NCI-H2196 treated with DMSO at 0.1 percent for 48 hours (cell line): ENCODE results near the gene PHKA1.
"Not testable (repeated sequence)": the region's sequence is repeated elsewhere in the genome, so short reads cannot be mapped to it uniquely, and the experiment has no call there.

ENCODE experiments used
- DNase-seq: peaks from one replicate; lab custom pipeline; 2025; ENCODE audit not compliant: unreplicated experiment; lab: John Stamatoyannopoulos, UW

Gene PHKA1

DNA sequence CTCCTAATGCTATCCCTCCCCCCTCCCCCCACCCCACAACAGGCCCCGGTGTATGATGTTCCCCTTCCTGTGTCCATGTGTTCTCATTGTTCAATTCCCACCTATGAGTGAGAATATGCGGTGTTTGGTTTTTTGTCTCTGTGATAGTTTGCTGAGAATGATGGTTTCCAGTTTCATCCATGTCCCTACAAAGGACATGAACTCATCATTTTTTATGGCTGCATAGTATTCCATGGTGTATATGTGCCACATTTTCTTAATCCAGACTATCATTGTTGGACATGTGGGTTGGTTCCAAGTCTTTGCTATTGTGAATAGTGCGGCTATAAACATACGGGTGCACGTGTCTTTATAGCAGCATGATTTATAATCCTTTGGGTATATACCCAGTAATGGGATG is 44.6 kb downstream of the PHKA1 start:
- not testable (repeated sequence) for DNase-seq

DNA sequence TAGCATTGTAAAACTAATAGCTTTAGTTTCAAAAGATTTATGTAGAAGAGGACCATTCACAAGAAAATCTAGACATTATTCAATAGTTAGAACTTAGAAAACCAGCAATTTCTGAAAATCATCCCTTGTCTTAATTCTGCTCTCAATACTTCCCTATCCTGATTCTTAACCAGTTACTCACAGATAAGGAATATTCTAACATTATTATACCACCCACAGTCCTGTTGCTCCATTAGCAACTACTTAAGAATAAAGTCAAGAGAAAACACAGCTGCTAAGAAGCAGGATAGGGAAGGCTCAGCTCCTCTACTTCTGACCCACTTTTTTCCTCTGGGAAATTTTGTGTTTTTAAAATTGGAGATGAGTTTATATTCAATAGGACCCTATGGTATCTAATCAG is 47.7 kb downstream of the PHKA1 start:
- DNase-seq = no peak

DNA sequence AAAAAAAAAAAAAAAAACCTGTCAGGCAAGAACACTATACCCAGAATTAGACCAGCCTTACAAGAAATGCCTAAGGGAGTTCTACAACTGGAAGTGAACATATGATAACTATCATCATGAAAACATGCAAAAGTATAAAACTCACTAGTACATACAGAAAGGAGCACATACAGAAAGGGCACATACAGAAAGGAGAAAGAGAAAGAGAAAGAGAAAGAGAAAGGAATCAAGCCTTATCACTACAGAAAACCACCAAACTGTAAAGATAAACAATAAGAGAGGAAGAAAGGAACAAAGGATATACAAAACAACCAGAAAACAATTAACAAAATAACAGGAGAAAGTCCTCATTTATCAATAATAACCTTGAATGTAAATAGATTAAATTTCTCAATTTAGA is 50.4 kb downstream of the PHKA1 start:
- DNase-seq = no peak

DNA sequence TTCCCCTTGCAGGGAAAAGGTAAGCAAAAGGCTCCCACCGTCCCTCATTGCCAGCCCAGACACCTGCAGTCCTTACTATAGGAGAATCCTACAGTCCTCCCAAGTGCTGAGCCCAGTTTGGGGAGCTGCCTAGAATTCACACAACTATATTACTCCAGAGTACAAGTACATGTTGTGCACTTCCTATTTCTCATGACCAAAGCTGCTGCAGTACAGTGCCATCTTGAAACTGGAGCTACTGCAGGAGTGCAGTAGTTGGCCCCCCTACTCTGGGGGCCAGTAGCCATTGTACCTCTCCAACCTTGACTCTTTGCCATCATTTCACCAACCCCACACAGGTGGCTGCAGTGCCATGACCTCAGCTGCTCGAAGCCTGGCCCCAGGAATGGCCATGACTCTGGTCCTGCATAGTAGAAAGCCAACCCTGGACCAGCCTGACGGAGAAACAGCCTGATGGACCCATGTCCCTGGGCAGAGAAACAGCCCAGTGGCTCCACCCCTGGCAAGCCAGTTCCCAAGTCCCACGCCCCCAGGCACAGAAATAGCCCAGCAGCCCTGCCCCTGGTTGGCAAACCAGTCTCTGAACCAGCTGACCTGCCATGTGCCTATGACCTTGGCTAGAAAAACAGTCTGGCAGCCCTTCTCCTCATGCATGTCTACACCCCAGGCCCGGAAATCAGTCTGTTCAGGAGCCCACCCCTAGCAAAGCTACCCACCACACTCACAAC is 51.9 kb downstream of the PHKA1 start:
- no peak for DNase-seq

DNA sequence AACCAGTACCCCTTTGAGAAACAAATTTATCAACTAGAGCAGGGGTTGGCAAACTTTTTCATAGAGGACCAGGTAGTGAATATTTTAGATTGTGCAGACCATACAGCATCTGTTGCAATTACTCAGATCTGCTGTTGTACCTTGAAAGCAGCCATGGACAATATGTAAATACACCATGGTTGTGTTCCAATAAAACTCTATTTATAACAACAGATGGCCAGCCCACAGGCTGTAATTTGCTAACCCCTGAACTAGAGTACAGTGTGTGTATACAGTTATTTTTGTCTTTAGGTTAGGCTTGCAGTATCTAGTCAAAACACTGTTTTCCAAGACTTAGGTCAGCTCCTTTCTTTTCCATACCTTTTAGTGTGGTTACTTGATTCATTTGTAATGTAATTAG is 54.4 kb downstream of the PHKA1 start:
- no peak for DNase-seq

DNA sequence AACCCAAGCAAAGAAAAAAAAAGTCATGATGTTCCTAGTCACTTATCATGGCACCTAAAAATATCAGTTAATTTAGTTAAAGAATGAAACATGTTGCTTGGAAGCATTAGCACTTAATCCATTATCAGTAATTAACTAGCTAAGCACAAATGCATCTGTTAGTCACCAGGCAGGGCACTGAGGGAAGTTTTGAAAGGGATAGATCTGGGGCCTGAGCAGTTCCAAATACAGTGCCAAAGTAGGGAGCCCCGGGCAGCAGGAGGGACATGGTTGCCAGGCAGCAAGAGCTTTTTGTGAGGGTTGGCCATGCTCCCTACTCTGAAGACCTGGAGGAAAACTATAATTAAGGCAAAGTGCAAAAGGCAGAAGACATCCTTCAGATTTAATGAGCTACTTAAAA is 62.0 kb downstream of the PHKA1 start:
- DNase-seq = no peak

DNA sequence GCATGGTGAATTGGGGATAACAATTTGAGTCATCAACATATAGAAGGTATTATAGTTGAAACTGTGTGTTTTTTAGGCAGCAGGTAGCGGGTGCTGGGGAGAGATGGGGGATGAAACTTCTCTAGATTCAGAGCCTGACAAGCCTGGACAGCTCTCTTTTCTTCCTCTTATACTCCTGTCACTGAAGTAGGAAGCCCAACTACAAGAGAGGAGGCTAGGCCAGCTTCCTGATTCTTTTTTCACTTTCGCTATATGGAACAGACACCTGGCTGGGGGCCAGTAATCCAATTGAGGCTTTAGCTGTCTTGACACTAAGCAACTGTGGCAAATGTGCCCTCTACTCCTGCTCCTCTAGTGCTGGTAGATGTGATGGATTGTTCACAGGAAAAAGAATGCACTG is 69.2 kb downstream of the PHKA1 start:
- no peak for DNase-seq

DNA sequence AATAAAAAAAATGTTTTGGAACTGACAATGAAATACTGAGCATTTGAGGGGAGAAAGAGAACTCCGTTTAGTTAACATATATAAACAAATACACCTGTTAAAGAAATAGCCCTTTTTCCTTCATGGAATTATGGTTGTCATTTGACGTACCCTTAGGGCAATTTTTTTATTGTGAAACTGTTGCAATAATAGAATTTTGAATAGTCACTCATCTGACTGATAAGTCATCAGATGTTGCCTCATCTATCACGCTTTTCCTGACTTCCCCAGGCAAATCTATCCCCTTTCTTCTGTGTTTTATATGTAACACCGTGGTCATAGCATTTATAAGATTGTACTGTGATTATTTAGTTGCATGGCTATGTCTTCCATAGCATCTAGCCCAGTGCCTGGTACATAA is 72.5 kb downstream of the PHKA1 start:
- no peak for DNase-seq

DNA sequence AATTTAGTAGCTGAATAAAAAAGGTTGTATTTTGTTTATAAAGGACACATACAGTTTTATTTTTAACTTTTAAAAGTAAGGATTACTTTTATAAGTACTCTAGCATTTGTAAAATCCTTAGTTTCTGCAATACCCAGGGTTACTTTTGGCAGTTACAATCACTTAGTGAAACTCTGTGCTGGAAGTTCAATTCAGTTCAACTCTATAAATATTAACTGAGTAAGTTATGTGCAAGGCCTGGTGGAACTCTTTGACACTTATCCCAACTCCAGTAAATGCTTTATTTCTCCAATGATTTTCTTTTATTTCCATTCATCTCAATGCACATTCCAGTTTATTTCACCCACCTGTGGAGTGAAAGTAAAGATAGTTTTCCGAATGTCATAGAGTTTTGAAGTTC is 78.2 kb downstream of the PHKA1 start:
- no peak for DNase-seq

DNA sequence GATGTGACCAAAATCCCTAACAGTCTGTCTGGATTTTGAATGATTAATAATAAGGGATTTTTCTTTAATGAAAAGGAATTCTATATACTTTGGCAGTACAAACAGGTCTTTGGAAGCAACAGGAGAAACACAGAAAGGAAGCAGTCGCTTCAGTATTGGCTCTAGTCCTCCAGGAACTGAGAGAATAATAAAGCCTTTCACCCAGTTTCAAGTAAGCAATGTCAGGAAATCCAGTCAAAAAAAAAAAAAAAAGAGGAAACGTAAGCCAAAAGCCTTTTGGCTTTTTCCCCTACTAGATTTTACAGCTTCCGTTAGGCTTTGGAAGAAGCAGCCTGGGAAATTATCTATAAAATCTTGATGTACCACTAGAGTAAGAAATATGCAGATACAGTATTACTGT is 79.8 kb downstream of the PHKA1 start:
- DNase-seq = no peak

DNA sequence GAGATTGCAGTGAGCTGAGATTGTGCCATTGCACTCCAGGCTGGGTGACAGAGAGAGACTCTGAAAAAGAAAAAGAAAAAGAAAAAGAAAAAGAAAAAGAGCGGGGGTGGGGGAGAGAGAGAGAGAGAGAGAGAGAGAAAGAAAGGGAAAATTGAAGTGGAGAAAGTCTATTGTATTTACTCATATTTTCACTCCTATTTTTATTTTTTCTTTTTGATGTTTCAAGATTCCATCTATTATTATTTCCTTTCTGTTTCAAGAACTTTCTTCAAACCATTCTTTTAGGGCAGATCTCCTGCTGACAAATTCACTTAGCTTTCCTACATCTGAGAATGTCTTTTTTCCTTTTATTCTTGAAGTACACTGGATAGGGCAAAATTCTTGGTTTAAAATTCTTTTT is 83.9 kb downstream of the PHKA1 start:
- DNase-seq = no peak

DNA sequence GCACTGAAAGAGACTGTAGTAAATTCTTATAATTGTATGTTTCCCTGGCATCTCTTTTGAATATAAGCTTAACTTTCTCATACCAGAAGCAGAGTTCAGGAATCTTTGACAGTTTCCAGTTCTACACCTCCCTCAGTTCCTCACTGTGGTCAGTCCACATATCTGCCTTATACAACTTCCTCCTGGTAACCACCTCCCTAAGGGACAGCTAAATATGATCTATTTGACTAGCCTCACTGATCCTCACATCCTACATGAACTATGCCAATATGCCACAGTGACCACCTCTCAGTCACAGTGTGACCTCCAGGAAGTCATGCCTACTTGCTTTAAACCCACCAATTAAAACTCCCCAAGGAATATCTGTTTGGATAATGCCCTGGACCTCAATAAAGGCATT is 89.9 kb downstream of the PHKA1 start:
- no peak for DNase-seq

DNA sequence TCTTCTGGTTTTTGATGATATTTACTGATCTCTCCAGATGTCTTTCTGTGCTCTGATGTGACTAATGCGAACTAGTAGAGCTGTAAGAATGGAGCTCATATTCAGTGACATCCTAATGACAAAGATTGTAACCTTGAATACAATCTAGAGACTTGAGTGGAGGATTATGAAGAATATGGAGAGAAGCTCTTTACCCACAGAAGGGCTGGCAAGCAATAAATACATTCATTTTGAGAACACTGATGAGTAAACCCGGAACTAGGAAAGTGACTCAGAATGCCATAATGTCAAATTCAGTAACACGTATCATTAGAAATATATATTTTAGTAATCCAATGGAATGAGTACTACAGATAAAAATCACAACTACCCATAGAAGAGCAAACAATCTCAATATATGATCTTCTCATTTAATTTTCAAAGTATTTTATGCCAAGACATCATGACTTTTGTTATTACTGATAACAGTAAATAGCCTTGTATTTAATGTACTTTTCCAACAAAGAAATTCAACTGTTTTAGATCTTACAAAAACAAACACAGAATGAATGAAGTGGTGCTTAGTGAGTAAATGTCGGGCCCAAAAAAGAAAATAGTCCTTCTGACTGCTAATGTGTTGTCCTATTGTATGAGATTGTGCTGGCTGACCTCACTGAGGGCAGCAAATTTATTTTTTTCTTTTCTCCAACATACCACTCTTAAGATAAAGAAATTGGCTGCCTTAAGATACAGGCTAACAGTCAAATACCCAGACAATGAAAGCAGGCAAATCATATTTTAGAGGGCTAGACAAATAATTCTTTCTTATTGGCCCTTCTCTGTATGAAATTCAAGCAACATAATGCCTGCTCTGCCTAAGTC is 92.3 kb downstream of the PHKA1 start:
- DNase-seq = no peak

DNA sequence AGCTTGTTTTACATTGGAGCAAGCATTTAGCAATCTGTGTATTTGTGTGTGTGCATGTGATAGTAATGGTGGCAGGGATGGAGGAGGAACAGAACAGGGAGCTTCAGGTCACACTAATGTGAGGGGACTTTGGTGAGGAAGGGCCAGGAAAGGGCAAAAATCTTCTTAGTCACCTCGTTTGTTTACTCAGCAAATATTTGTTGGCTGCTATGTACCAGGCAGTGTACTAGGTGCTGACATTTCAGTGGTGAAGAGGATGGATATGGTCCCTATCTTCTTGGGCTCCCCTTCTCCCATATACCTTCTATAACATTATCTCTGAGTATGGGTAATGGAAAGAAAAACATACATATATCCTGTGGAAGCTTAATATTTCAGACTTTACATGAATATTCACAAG is 92.9 kb downstream of the PHKA1 start:
- DNase-seq = no peak

DNA sequence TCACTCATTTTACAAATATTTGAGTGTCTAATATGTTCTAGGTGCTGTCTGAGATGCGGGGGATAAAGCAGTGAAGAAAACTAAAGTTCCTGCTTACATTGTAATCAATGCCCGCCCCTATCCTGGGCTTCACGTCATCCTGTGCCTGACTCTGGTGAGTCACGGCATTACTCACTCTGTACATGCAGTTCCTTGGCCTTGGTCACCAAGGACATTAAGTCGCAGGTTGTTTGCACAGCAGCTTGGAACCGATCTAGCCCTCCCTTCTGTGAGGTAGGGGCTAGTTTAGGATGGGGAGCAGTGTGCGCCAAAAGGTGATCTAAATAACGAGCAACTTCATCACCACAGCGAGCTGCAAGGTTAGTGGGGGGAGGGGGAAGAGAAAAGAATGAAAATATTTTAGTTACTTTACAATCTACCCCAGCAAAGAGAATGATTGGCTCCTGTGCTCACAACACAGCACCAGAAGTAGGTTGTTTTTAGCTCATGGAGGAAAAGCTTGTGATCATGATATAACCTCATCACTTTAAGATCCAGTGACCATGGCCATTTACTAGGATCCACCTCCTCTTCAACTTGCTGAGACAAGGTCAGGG is 93.5 kb downstream of the PHKA1 start:
- DNase-seq = no peak

DNA sequence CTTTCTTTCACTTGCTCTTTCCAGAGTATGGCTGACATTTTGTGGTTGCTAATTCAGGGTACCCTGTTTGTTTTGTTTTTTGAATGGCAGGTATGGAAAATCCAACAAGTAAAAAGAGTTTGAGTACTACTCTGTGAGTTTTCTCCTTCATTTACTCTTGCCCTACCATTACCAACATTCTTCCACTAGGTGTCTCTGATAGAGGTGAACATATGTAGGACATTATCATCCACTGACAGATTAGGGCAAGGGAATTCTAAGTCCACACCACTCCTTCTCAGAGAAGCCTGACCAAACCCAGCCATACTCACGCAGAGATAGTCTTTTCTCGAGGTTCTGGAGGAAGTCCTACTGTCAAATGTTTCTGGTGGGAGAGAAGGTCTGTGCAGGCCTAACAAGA is 104.8 kb downstream of the PHKA1 start:
- no peak for DNase-seq

DNA sequence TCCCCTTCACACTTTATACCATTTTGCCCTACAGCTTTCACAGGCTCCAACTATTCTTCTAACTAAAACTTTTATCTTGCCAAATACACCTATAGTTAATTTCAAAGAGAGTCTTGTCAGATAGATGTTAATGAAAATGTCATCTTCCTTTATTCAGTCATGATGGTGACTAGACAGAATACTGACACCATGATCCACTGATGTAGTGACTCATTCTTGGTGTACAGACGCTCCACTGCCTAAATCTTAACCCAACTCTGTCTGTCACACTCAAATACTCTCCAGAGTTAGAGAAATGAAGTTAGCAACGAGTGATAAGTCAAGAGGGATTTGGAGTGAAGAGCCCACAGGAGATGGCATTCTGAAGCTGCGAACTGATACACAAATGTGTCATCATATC is 109.4 kb downstream of the PHKA1 start:
- no peak for DNase-seq

DNA sequence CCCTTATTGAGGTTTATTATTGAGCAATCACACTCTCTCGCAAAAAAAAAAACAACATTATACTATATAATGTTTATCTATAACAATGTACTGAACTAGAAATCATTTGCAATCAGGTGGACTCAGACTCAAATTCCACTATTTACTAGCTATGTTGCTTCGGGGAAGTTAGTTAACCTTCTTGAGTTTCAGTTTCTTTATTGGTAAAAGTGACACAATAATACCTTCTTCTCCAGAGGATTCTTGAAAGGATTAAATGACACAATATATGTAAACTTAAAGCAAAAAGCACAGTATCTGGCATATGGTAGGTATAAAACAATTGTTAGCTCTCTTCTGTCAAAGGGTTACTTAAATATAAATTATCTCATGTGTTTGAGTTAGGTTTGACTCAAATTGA is 110.0 kb downstream of the PHKA1 start:
- no peak for DNase-seq

DNA sequence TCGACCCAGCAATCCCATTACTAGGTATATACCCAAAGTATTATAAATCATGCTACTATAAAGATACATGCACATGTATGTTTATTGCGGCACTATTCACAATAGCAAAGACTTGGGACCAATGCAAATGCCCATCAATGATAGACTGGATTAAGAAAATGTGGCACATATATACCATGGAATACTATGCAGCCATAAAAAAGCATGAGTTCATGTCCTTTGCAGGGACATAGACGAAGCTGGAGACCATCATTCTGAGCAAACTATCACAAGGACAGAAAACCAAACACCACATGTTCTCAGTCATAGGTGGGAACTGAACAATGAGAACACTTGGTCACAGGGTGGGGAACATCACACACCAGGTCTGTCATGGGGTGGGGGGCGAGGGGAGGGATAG is 123.1 kb downstream of the PHKA1 start:
- DNase-seq = not testable (repeated sequence)

DNA sequence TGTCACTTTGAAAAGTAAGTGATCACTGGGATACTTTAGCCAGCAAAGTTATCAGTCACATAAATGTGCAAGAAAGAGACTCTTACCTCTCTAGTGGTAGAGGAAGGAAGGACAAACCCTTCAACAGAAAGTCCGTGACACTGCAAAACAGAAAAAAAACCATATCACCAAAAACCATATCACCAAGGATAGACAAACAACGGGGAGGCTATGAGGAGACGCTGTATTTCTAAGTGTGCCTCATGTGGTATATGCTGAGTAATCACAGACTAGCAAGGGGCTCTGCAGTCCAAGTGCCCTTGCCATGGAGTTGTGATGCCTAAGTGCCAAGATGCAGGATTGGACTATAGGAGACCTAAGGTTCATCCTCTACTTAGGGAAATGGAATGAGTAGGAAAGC is 129.9 kb downstream of the PHKA1 start:
- DNase-seq = no peak

DNA sequence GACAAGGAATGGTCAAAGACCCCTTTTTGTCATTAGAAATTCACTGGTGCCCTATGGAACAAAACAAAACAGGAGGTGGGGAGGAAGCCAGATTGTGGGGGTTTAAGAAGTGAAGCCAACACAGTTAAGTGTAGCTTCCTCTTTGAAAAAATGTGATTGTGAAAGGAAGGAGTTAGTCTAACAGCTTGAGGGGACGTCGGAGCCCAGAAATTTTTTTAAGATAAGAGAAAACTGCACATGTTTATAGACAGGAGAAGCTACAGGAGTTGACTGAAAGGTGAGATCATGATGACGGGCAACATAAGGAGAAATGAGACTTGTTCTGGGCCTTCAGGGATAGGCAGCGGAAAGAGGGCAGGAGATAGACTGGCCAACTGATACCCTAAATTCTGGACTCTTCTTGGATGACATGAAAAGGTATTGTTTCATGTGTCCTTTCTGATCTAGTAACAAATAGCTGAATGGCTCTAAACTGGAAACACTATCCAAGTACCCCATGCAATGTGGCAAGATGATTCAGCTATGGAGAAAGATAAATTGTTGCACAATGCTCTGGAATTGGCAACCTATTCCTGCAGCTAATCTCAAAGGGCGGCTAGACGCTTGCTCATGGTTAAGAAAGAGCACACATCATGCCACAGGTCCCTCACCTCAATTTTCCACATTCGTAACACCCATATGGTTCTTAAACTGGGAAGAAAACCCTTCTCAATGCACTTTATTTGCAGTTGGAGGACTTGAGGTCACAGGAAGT is 137.8 kb downstream of the PHKA1 start:
- DNase-seq = no peak

DNA sequence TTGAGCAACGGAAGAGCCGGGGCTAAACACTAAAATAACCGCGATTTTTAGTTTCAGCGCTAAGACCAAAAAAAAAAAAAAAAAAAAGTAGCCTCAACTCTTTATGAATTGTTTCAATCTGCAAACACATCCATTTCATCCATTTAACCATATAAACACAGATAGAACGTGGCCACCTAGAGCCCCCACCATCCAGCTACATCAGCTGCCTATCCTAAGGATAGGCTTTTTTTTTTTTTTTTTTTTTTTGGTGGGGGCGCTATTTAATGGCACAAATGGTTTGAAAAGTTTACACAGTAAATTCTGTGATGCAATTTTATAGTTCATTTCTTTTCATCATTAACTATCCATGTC is 141.0 kb downstream of the PHKA1 start:
- no peak for DNase-seq
